MM.1S (cell line): ENCODE data around the gene IP6K2.

Experiments
- DNase-seq: peaks from one replicate; pipeline ENCODE4 v3.0.0-alpha.2; 2015
- H2AFZ ChIP-seq: fragments of 300-600 bp; sonication (generic); 2 replicates; pipeline ENCODE4 v1.6.0; 2016; ENCODE audit warnings: antibody characterized with exemption, low read length
- H3F3A ChIP-seq: fragments of 300-600 bp; sonication (generic); 2 replicates; pipeline ENCODE4 v1.6.1; 2016; ENCODE audit warnings: mild to moderate bottlenecking, antibody characterized with exemption, low read length, moderate library complexity, mixed read lengths; ENCODE audit not compliant: insufficient read depth
- H3K27ac ChIP-seq: fragments of 300-600 bp; sonication (generic); 2 replicates; pipeline ENCODE4 v1.5.1; 2016; ENCODE audit warnings: mild to moderate bottlenecking, low read length
- H3K27me3 ChIP-seq: fragments of 300-600 bp; sonication (generic); replicated peaks from 2 replicates; pipeline ENCODE4 v1.6.0; 2016; ENCODE audit warnings: low read length; ENCODE audit not compliant: insufficient read depth
- H3K36me3 ChIP-seq: fragments of 300-600 bp; sonication (generic); replicated peaks from 2 replicates; pipeline ENCODE4 v1.6.1; 2016; ENCODE audit warnings: mild to moderate bottlenecking, low read length, mixed read lengths; ENCODE audit not compliant: insufficient read depth
- H3K4me1 ChIP-seq: fragments of 300-600 bp; sonication (generic); 2 replicates; pipeline ENCODE4 v1.6.1; 2016; ENCODE audit warnings: low read length, mixed read lengths
- H3K4me2 ChIP-seq: fragments of 300-600 bp; sonication (generic); 2 replicates; pipeline ENCODE4 v1.6.0; 2016; ENCODE audit warnings: low read depth, low read length
- H3K4me3 ChIP-seq: fragments of 300-600 bp; sonication (generic); 2 replicates; pipeline ENCODE4 v1.5.1; 2016; ENCODE audit warnings: low read length, mixed read lengths
- H3K79me2 ChIP-seq: fragments of 300-600 bp; sonication (generic); 2 replicates; pipeline ENCODE4 v1.6.1; 2016; ENCODE audit warnings: mixed run types, low read length, mixed read lengths
- H3K9ac ChIP-seq: fragments of 300-600 bp; sonication (generic); 2 replicates; pipeline ENCODE4 v1.6.1; 2016; ENCODE audit warnings: low read length, mixed read lengths
- H3K9me2 ChIP-seq: fragments of 300-600 bp; sonication (generic); replicated peaks from 2 replicates; pipeline ENCODE4 v1.6.1; 2016; ENCODE audit warnings: mild to moderate bottlenecking, low read length, mixed read lengths; ENCODE audit not compliant: insufficient read depth
- H3K9me3 ChIP-seq: fragments of 300-600 bp; sonication (generic); replicated peaks from 2 replicates; pipeline ENCODE4 v1.6.1; 2016; ENCODE audit warnings: mild to moderate bottlenecking, low read length, mixed read lengths; ENCODE audit not compliant: insufficient read depth
- H4K20me1 ChIP-seq: fragments of 300-600 bp; sonication (generic); 2 replicates; pipeline ENCODE4 v1.6.1; 2016; ENCODE audit warnings: mild to moderate bottlenecking, low read length, moderate library complexity, mixed read lengths; ENCODE audit not compliant: insufficient read depth
- CTCF ChIP-seq: fragments of 300-600 bp; sonication (generic); IDR thresholded peaks from 2 replicates; pipeline ENCODE4 v1.5.1; 2016; ENCODE audit warnings: antibody characterized with exemption, low read length, mixed read lengths
- EZH2 ChIP-seq: fragments of 300-600 bp; sonication (generic); optimal IDR thresholded peaks from 2 replicates; pipeline ENCODE3; 2017; ENCODE audit warnings: low read depth, mild to moderate bottlenecking, antibody characterized with exemption, low read length, mixed read lengths
- EZH2phosphoT487 ChIP-seq: fragments of 300-600 bp; sonication (generic); IDR thresholded peaks from 2 replicates; pipeline ENCODE4 v1.6.1; 2018; ENCODE audit warnings: antibody characterized with exemption, low read length

The IP6K2 gene

GRCh38 chr3:48709051-48709461 is 8.0 kb downstream of the IP6K2 start:
- no peak overlapping the region for H3K9ac ChIP-seq
- DNase-seq = no peak
- no peaks in the 10 kb centered on the region for H3K27me3 ChIP-seq
- no peak overlapping the region for H2AFZ ChIP-seq
- H3K4me1 ChIP-seq = no peaks in the 10 kb centered on the region
- H3K36me3 ChIP-seq = no peaks in the 10 kb centered on the region
- H3F3A ChIP-seq = 0 out of 2 replicates have a peak, but pooled peaks cover 4% of the 10 kb centered on the region
- no peaks in the 10 kb centered on the region for H3K9me3 ChIP-seq
- no peak overlapping the region for H3K4me3 ChIP-seq
- no peak overlapping the region for H3K4me2 ChIP-seq
- no peaks in the 10 kb centered on the region for H4K20me1 ChIP-seq
- peaks cover 89% of the 10 kb centered on the region for H3K79me2 ChIP-seq
- no peaks in the 10 kb centered on the region for H3K9me2 ChIP-seq
- H3K27ac ChIP-seq = no peak overlapping the region
- no peak for TF ChIP-seq EZH2
- no peak for TF ChIP-seq EZH2phosphoT487
- no peak for TF ChIP-seq CTCF

GRCh38 chr3:48708481-48708889 is 8.5 kb downstream of the IP6K2 start:
- TF ChIP-seq EZH2 (no peak), CTCF (no peak), EZH2phosphoT487 (no peak)
- Histone ChIP-seq H3K36me3 (no peaks in the 10 kb centered on the region), H3K4me3 (no peak overlapping the region), H3K27me3 (no peaks in the 10 kb centered on the region), H3F3A (0 out of 2 replicates have a peak, but pooled peaks cover 4% of the 10 kb centered on the region), H3K9me2 (no peaks in the 10 kb centered on the region), H3K9ac (no peak overlapping the region), H2AFZ (no peak overlapping the region), H3K4me1 (no peaks in the 10 kb centered on the region), H3K79me2 (peaks cover 87% of the 10 kb centered on the region), H3K27ac (no peak overlapping the region), H3K4me2 (no peak overlapping the region), H4K20me1 (no peaks in the 10 kb centered on the region), H3K9me3 (no peaks in the 10 kb centered on the region)
- DNase-seq = no peak

- no peaks in the 10 kb centered on the region for H3K27me3 ChIP-seq
- DNase-seq = no peak
- no peak overlapping the region for H3K27ac ChIP-seq
- H4K20me1 ChIP-seq = no peaks in the 10 kb centered on the region
- H3K36me3 ChIP-seq = no peaks in the 10 kb centered on the region
- H3K4me1 ChIP-seq = no peaks in the 10 kb centered on the region
- peaks cover 86% of the 10 kb centered on the region for H3K79me2 ChIP-seq
- H3K4me3 ChIP-seq = no peak overlapping the region
- H3K9ac ChIP-seq = no peak overlapping the region
- no peak overlapping the region for H2AFZ ChIP-seq
- TF ChIP-seq CTCF = no peak
- TF ChIP-seq EZH2 = no peak
- no peak for TF ChIP-seq EZH2phosphoT487
- H3K9me2 ChIP-seq = no peaks in the 10 kb centered on the region
- no peaks in the 10 kb centered on the region for H3K9me3 ChIP-seq
- H3K4me2 ChIP-seq = no peak overlapping the region
- 0 out of 2 replicates have a peak, but pooled peaks cover 4% of the 10 kb centered on the region for H3F3A ChIP-seq
Measured at GRCh38 chr3:48707157-48707556, 9.9 kb downstream of the IP6K2 start.
